Testis (tissue), 3 donors: ENCODE data around the gene SNAPC2. TPM values are rescaled to one million over a fixed set of nuclear protein-coding genes. Genes with fewer than 3 reads are reported as not detected.

Source experiments
- DNase-seq: peaks from one replicate; pipeline ENCODE4 v3.0.0-alpha.2; 2019
- H3K27ac ChIP-seq, 2 donors: fragments of 200-600 bp; sonication (generic); one replicate each; pipeline ENCODE4 v1.5.1; 2019
- H3K27me3 ChIP-seq: fragments of 200-600 bp; sonication (generic); one replicate; pipeline ENCODE4 v1.5.1; 2019
- H3K36me3 ChIP-seq: fragments of 200-600 bp; sonication (generic); one replicate; pipeline ENCODE4 v1.5.1; 2017; ENCODE audit warnings: low read depth; ENCODE audit errors: missing control alignments
- H3K4me1 ChIP-seq: fragments of 200-600 bp; sonication (generic); one replicate; pipeline ENCODE4 v1.5.1; 2019
- H3K4me3 ChIP-seq, 2 donors: fragments of 200-600 bp; sonication (generic); one replicate each; pipeline ENCODE4 v1.5.1; 2017 to 2019
- H3K9me3 ChIP-seq: fragments of 200-600 bp; sonication (generic); one replicate; pipeline ENCODE4 v1.5.1; 2017
- POLR2A ChIP-seq: fragments of 450-650 bp; IDR thresholded peaks from one replicate; pipeline ENCODE4 v1.6.1; 2017; ENCODE audit warnings: antibody characterized with exemption, mild to moderate bottlenecking, moderate library complexity
- WGBS, 2 donors: methylation state at CpG; one replicate each; pipeline ENCODE4 v1.1.5; 2018; 5-methylcytosine and 5-hydroxymethylcytosine counted together
- intact Hi-C: fragments of 100-400 bp; cut with DNase I; formaldehyde crosslinking; loops from one replicate; pipeline ENCODE4 v1.15.1; 2023; ENCODE audit warnings: low total_unique reads
- polyA plus RNA-seq: library from polyadenylated mRNA; stranded (reverse); fragments of 350-450 nt; fragmentation: Illumina TruSeq; extraction: RNeasy Lipid Tissue Mini Kit (QIAGEN cat#74804); gene quantifications from one replicate; pipeline ENCODE4 v1.2.3, GENCODE V29; 2014; ENCODE audit warnings: low read depth, low replicate concordance; ENCODE audit not compliant: insufficient read depth
- total RNA-seq, 2 donors: library from RNA; depleted of rRNA; stranded (reverse); fragments of >200 nt; gene quantifications; one replicate each; pipeline ENCODE4 v1.2.3, GENCODE V29; 2016
- TF ChIP-seq, protein P1 (sequence below), 3 experiments: fragments of 450-650 bp in 2 of 3; fragments of 200-600 bp in 1 of 3; sonication (generic) in 1 of 3; IDR thresholded peaks; one replicate each; pipeline ENCODE4 v1.5.1; 2016 to 2019; ENCODE audit warnings: antibody characterized with exemption in 3 of 3, mild to moderate bottlenecking in 2 of 3, moderate library complexity in 1 of 3

SNAPC2 gene
- total and polyA plus RNA-seq, 3 donors from 2014 or later = 51.9 to 88.6 (median 72.5) TPM

DNA sequence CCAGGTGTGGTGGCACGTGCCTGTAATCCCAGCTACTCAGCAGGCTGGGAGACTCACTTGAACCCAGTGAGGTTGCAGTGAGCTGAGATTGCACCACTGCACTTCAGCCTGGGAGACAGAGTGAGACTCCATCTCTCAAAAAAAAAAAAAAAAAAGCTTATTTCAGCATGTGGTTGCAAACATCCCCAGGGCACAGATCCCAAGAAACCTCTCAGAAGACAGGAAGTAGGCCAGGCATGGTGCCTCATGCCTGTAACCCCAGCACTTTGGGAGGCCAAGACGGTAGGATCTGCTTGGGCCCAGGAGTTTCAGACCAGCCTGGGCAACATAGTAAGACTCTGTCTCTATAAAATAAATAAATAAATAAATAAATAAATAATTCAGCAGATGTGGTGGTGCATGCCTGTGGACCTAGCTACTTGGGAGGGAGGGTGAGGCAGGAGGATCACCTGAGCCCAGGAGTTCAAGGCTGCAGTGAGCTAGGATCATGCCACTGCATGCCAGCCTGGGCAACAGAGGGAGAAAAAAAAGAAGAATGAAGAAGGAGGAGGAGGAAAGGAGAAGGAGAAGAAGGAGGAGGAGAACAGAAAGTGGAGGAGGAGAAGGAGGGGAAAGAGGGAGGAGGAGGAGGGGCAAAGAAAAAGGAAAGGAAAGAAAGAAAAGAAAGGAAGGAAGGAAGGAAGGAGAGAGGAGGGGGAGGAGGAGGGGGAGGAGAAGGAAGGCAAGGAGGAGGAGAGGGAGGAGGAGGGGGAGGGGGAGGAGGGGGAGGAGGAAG, 36.2 kb upstream of the SNAPC2 start:
- H3K36me3 ChIP-seq = no peaks in the 10 kb centered on the region
- no peaks in the 10 kb centered on the region for H3K9me3 ChIP-seq
- intact Hi-C loops = no loop called here
- TF ChIP-seq POLR2A = no peak
- TF ChIP-seq, protein P1, sequence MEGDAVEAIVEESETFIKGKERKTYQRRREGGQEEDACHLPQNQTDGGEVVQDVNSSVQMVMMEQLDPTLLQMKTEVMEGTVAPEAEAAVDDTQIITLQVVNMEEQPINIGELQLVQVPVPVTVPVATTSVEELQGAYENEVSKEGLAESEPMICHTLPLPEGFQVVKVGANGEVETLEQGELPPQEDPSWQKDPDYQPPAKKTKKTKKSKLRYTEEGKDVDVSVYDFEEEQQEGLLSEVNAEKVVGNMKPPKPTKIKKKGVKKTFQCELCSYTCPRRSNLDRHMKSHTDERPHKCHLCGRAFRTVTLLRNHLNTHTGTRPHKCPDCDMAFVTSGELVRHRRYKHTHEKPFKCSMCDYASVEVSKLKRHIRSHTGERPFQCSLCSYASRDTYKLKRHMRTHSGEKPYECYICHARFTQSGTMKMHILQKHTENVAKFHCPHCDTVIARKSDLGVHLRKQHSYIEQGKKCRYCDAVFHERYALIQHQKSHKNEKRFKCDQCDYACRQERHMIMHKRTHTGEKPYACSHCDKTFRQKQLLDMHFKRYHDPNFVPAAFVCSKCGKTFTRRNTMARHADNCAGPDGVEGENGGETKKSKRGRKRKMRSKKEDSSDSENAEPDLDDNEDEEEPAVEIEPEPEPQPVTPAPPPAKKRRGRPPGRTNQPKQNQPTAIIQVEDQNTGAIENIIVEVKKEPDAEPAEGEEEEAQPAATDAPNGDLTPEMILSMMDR (IDR thresholded peaks at IDR 0.05) = no peak
- H3K4me1 ChIP-seq = no peaks in the 10 kb centered on the region
- no peak overlapping the region for H3K4me3 ChIP-seq
- 80 to 81% methylated on average over 2 of the region's 2 CpGs for WGBS, 2 donors
- no peak overlapping the region for H3K27ac ChIP-seq
- DNase-seq = no peak
- H3K27me3 ChIP-seq = no peaks in the 10 kb centered on the region

DNA sequence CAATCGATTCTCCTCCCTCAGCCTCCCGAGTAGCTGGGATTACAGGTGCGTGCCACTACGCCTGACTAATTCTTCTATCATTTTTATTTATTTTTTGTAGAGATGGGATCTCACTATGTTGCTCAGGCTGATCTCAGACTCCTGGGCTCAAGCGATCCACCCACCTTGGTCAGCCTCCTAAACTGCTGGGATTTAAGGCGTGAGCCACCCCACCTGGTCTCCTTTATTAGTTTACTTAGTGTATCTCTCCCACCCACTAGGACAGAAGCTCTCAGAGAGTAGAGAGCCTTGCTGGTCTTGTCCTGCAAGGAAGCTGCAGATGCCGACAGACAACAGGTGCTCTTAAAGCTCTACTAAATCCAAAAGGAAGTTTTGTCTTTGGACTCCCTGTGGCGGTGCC, 34.3 kb upstream of the SNAPC2 start:
- H3K27ac ChIP-seq = no peak overlapping the region
- WGBS, 2 donors = 92 to 95% methylated on average over 8 of the region's 8 CpGs
- no peak for DNase-seq
- intact Hi-C loops = no loop called here
- no peaks in the 10 kb centered on the region for H3K27me3 ChIP-seq
- no peak overlapping the region for H3K4me3 ChIP-seq
- no peaks in the 10 kb centered on the region for H3K36me3 ChIP-seq
- no peaks in the 10 kb centered on the region for H3K9me3 ChIP-seq
- TF ChIP-seq, protein P1 (IDR thresholded peaks at IDR 0.05) = no peak
- no peak for TF ChIP-seq POLR2A
- no peaks in the 10 kb centered on the region for H3K4me1 ChIP-seq

DNA sequence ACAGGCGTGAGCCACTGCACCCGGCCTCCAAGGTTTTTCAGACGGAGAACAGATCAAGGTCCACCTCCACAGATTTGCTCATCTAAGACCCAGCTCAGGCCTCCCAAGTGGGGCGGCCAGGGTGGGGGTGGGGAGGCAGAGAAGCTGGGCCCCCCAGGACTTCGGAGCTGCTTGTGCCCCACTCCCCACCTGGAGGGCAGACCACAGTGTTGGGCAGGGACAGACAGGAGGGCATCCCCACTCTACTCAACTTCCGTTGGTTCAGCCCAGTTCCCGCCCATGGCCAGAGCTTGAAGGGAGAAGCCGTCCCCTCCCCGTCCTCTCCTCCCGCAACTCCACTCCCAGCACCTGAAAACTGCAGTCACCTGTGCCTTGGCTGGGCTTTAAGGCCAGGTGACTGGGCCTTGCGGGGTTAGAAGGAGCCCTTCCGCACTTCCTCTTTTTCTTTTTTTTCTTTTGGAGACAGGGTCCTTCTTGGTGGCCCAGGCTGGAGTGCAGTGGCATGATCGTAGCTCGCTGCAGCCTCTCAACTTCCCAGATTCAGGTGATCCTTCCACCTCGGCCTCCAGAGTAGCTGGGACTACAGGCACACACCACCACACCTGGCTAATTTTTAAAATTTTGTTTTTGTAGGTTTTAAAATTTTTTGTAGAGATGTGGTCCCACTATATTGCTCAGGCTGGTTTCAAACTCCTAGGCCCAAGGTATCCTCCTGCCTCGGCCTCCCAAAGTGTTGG, 32.6 kb upstream of the SNAPC2 start:
- H3K4me3 ChIP-seq = no peak overlapping the region
- WGBS, 2 donors = 59 to 67% methylated on average over 13 to 16 of the region's 16 CpGs
- no peak overlapping the region for H3K27ac ChIP-seq
- DNase-seq = no peak
- H3K27me3 ChIP-seq = no peaks in the 10 kb centered on the region
- intact Hi-C loops = no loop called here
- no peaks in the 10 kb centered on the region for H3K4me1 ChIP-seq
- H3K36me3 ChIP-seq = no peaks in the 10 kb centered on the region
- H3K9me3 ChIP-seq = no peaks in the 10 kb centered on the region
- TF ChIP-seq, protein P1 (IDR thresholded peaks at IDR 0.05) = no peak
- TF ChIP-seq POLR2A = no peak

DNA sequence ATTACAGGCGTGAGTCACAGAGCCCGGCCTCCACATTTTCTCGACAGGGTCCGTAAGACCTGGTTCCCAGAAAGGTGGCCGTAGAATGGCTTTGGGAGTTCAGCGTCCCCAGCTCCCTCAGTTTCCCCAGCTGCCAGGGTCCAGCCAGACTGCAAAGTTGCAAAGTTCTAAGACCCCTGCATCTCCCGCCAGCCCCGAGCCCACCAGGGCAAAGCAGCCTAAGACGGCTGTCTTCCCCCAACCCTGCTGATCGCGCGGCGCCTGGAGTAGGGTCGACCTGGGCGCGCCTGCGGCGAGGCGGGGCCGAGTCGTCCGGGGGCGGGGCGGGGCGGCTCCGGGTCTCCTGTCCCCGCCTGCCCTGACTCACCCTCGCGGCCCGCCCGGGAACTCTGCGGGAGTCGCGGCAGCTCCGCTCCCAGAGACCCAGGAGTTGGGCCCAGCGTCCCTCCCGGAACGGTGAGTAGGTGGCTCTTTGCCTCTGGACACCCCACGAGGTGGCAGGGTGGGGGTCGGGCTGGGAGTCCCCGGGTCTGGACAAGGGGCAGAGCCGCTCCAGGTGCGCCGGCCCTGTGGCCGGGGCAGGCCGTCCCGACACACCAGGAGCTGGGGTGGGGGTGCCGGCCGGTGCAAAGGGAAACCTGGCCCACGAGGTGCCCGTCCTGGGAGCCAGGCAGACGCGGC, 31.9 kb upstream of the SNAPC2 start, which contains the start of gene LRRC8E:
Gene LRRC8E (plus strand): TSS at position 366 of the 681 bp plus-strand sequence. CDS start 7,094 bp downstream, outside the sequence.
- H3K9me3 ChIP-seq = no peaks in the 10 kb centered on the region
- H3K4me3 ChIP-seq = peak within 1 kb of the TSS in 1 of 2 donors; percentile 35
- no peak for DNase-seq
- no peak within 1 kb of the TSS for H3K27ac ChIP-seq
- 10 to 23% methylated on average over 17 to 47 of the region's 53 CpGs for WGBS, 2 donors
- H3K27me3 ChIP-seq = no peaks in the 10 kb centered on the region
- H3K4me1 ChIP-seq = no peaks in the 10 kb centered on the region
- intact Hi-C loops = no loop called here
- no peaks in the 10 kb centered on the region for H3K36me3 ChIP-seq
- TF ChIP-seq, protein P1 (IDR thresholded peaks at IDR 0.05) = no peak
- TF ChIP-seq POLR2A = no peak
